ENCODE results near the gene ABCA3.

DNA sequence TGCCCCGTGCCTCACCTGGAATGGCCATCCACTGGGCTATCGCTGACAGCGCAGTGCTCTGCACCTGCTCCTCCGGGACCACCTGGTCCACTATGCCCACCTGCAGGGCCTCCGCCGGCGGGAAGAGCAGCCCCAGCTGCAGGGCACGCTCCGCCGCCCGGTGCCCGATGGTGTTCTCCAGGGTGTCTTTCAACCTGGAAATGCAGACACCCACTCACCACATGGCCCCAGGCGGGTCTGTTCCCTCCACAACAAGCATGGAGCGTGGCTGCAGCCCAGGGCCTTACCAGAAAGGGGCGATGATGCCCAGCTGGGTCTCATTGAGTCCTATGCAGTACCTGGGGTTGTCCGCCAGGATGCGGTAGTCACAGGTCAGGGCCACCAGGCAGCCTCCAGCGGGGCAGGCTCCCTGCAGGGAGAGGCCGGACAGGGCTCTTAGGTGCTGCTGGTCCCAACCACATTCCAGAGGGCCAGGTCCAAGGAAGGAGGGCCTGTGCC is 97.4 kb downstream of the ABCA3 start:
- no peak for TF ChIP-seq HDAC6 (IDR thresholded peaks at IDR 0.05; ENCODE audit: low read depth, low read length)
- TF ChIP-seq POLR2A (IDR thresholded peaks at IDR 0.05; ENCODE audit: control extremely low read depth in 1 of 2, low read depth in 2 of 2, low read length in 2 of 2), result no peak
- peak; percentile 62 to 84 (median 64) for TF ChIP-seq CTCF (IDR thresholded peaks at IDR 0.05; ENCODE audit: control extremely low read depth in 1 of 3, insufficient read depth in 1 of 3, low read depth in 1 of 3, low read length in 3 of 3)
- TF ChIP-seq ATF2 (IDR thresholded peaks at IDR 0.05; ENCODE audit: low read length), result no peak
- TF ChIP-seq POLR2AphosphoS5 (IDR thresholded peaks at IDR 0.05; ENCODE audit: low read depth, low read length), result no peak

Measured in H1 (cell line).